Measurements from ENCODE around the gene PACSIN2.
"Not testable (repeated sequence)": the region's sequence is repeated elsewhere in the genome, so short reads cannot be mapped to it uniquely, and the experiment has no call there.

Gene PACSIN2

DNA sequence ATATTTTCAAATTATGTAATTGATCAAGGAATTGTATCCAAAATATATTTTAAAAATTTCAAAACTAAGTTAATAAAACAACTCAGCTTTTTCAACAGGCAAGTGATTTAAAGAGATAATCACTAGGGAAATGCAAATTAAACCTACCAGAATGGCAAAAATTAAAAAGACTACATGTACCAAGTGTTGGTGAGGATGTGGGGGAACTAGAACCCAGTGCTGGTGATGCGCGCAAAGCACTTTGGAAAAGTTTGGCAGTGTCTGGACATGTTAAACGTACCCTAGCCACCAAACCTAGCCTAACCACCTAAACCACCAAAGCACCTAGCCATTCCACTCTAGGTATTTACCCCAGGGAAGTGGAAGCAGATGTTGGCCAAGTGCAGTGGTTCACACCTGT is 22.9 kb downstream of the PACSIN2 start:
- no peak for DNase-seq (ENCODE audit: low read depth)

DNA sequence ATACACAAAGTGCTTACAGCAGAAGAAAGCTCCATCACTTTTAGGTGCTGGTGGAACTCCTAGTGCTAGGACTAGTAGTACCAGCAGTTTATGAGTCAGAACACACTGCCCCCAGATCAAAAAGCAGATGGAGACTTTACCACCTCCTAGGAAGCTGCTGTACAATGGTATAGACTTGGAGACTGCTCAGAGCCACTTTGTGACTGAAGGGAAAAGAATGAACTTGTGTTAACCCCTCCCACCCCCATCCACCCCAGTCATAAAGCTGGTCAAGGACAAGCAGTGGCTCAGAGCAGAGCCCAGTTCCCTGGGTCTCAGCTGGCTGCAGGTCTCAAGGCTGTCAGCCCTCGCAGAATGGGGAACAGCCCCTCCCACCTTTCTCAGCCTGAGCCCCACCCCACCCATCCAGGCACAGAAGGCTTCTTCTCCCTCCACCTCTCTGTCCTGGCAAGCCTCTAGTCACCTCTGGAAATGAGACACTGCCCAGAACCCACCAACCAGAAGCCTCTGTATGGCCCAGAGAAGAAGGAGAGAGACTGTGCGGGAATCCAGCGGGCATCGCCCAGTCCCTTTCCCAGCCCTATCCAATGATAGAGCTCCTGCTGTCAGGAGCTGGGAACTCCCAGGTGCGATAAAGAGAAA is 23.8 kb downstream of the PACSIN2 start:
- peak; percentile 97 for DNase-seq (ENCODE audit: low read depth)

DNA sequence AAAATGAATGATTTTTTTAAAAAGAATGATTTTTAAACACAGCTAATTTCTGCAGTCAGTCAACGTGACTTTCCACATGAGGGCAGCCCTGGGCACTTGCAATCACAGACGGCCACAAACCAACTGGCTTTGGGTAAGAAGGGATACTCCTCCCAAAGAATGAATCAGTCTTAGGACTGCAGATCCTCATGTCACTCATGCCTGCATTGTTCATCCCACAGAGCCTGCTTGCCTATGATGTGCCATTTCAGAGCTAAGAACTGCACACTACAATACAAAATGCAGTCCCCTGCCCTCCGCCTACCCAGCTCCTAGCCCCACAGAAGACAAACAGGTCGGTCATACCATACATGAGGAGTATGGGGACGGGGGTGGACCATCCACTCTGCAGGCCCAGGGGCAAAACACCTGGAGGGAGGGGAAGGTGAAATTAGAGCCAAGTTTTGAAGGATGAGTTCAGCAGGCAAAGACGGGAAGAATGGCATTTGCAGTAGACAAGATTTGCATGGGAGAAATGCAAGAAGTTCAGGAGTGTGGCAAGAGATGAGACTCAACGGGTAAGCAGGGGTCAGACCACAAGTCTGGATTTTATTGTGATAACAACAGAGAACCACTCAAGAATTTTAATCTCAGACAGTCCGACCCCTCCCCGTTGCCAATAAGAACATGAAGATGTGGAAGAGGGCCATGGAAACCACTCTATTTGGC is 24.7 kb downstream of the PACSIN2 start:
- peak; percentile 92 for DNase-seq (ENCODE audit: low read depth)

GRCh38 chr22:42986115-42986514 is 28.8 kb downstream of the PACSIN2 start:
- DNase-seq (ENCODE audit: low read depth), result no peak

DNA sequence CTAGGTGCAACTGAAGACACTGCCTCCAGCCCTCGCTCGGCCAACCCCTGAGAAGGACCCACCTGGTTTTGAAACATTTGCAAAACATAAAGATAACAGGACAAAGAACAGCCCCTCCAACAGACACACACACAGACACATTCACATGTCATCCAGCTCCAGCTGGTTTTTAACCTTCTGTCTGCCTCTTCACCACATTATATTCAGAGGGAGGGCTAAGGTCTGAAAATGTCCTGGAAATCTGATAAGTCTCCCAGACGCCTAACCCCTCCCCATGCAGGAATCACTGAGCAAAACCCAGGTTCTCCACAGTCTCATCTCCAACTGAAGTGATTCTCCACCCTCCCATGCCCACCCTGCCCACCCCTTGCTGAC is 29.4 kb downstream of the PACSIN2 start:
- no peak for DNase-seq (ENCODE audit: low read depth)

DNA sequence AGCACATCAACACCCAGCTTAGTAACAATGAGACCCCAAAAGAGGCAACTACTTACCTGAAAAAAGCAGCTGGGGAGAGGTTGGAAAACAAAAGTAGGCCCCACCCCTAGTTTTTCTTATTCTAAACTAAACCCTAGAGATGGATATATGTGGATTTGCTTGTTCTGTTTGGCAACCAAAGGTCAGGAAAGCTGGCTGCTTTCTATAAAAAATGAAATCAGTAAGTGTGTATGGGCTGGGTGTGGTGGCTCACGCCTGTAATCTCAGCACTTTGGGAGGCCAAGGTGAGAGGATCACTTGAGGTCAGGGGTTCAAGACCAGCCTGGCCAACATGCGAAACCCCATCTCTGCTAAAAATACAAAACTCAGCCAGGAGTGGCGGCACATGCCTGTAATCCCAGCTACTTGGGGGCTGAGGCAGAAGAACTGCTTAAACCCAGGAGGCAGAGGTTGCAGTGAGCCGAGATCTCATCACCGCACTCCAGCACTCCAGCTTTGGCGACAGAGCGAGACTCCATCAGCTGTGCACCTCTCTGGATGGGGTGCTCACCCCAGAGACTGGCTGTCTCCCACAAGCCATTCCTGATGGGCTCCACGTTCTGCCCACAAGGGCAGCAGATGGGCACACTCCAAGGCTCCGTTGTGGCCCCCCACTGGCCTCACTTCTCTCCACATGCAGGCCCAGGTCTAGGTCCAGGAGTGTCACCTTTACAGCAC is 30.0 kb downstream of the PACSIN2 start:
- DNase-seq (ENCODE audit: low read depth), result no peak

DNA sequence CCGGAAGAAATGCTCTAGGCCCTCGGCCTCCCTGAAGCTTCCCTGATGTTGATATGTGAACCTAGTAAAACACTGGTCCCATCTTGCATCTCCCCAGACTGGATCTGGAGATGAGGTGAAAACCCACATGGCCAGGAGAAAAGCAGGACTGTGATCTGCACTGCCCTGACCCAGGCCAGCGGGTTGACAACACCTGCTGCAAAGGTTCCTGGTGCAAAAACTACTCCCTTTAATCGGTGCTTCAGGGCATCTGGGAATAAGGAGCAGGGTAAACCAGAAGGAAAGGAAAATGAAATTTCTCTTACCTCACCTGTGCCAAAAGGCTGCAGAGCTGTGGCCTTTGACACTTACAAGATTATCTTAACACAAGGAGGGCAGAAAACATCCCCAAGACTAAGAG is 30.6 kb downstream of the PACSIN2 start:
- no peak for DNase-seq (ENCODE audit: low read depth)

GRCh38 chr22:42983470-42983869 is 31.5 kb downstream of the PACSIN2 start:
- DNase-seq (ENCODE audit: low read depth), result no peak

DNA sequence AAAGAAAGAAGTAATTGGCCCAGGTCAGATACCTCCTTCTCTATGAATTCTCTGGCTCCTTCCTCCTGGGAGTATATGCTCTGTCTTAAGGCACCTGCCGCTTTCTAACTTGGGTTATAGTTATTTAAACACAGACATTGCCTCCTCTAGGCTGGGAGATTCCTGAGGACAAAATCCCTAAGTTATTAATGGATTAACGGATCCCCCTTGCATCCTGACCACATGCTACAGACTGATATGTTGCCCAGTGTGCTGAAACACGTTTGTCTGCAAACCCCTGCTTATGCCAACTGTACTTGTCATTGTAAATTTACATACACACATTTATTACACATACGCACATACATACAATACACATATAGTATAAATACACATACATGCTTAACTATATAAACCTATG is 35.3 kb downstream of the PACSIN2 start:
- no peak for DNase-seq (ENCODE audit: low read depth)

- DNase-seq (ENCODE audit: low read depth), result peak; percentile 63
Observed at GRCh38 chr22:42978453-42979103, 36.4 kb downstream of the PACSIN2 start.

- no peak for DNase-seq (ENCODE audit: low read depth)
Observed at GRCh38 chr22:42977569-42977968, 37.4 kb downstream of the PACSIN2 start.

- no peak for DNase-seq (ENCODE audit: low read depth)
Observed at GRCh38 chr22:42976217-42976933, 38.6 kb downstream of the PACSIN2 start.

DNA sequence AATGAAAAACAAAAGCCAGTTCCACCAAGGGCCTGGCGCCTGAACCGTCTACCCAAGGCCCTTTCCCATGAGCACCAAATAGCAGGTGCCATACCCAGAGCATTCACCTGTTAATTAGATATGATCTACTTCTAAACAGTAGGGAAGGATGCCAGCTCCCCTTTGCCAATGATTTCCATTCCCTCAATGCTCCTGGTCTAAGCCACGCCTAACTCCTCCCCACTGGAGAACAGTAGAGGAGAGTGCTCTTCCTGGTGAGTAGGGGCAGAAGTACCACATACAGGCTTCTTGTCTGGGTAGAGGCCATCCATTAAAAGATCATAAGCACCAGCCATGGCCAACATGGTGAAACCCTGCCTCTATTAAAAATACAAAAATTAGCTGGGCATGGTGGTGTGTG is 40.7 kb downstream of the PACSIN2 start:
- no peak for DNase-seq (ENCODE audit: low read depth)

GRCh38 chr22:42973536-42973881 is 41.4 kb downstream of the PACSIN2 start:
- no peak for DNase-seq (ENCODE audit: low read depth)

DNA sequence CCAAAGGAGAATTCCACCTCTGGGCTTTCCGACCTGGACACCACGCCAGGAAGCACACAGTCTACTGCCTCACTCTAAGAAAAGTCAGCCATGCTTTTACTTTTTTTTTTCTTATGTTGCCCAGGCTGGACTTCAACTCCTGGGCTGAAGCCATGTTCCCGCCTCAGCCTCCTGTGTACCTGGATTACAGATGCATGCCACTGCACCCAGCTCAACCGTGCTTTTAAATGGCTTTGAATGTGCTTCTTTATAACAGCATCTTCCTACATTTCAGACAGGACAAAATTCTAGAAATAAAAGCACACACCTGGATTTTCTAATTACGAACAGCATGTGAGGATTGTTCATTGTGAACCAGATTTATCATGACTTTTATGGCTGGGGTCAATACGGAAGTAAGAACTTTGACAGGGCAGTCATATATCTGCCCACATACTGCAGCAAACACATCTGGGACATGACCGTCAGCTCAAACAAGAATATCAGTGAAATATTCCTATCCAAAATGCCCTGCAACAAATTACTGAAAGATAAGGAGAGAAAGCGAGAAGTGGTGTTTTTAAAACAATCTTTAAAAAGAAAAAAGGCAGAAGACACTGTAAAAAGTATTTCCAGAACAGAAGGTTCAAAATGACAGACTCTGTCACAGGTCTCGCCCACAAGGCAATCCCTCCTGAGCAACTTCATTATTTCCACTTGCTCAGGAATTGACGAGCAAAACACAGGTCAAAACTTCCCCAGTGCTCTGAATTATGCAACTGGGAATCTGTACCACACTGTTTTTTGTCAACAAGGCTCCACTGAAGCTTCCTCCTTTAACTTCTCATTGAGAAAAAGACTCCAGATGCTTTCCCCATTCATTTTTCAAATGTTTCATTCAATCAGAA is 42.1 kb downstream of the PACSIN2 start:
- no peak for DNase-seq (ENCODE audit: low read depth)

GRCh38 chr22:42971473-42971860 is 43.5 kb downstream of the PACSIN2 start:
- not testable (repeated sequence) for DNase-seq (ENCODE audit: low read depth)

GRCh38 chr22:42970029-42970428 is 44.9 kb downstream of the PACSIN2 start:
- DNase-seq (ENCODE audit: low read depth), result no peak

- DNase-seq (ENCODE audit: low read depth), result peak; percentile 88
Observed at GRCh38 chr22:42969348-42969975, 45.5 kb downstream of the PACSIN2 start.

GRCh38 chr22:42967933-42968332 is 47.0 kb downstream of the PACSIN2 start:
- DNase-seq (ENCODE audit: low read depth), result peak; percentile 35

GRCh38 chr22:42967005-42967404 is 47.9 kb downstream of the PACSIN2 start:
- DNase-seq (ENCODE audit: low read depth), result no peak

GRCh38 chr22:42966497-42966896 is 48.5 kb downstream of the PACSIN2 start:
- DNase-seq (ENCODE audit: low read depth), result peak; percentile 22
